DMS79 (cell line): ENCODE data around the gene GATD1.

Experiments
- DNase-seq: peaks from one replicate; lab custom pipeline; 2025; lab: John Stamatoyannopoulos, UW

The GATD1 gene

GRCh38 chr11:778976-779954 is 2.0 kb upstream of the GATD1 start:
- no peak for DNase-seq

- DNase-seq: no peak
Observed at GRCh38 chr11:776561-777287, 563 bp downstream of the GATD1 start.

GRCh38 chr11:776263-776560 is 1.1 kb downstream of the GATD1 start:
- no peak for DNase-seq

- no peak for DNase-seq
Observed at GRCh38 chr11:774873-775592, 2.3 kb downstream of the GATD1 start.

- no peak for DNase-seq
Observed at GRCh38 chr11:773830-774229, 3.5 kb downstream of the GATD1 start.

- DNase-seq: no peak
Observed at GRCh38 chr11:773425-773824, 3.9 kb downstream of the GATD1 start.

GRCh38 chr11:772429-773390 is 4.6 kb downstream of the GATD1 start:
- DNase-seq: no peak

GRCh38 chr11:771617-772204 is 5.6 kb downstream of the GATD1 start:
- DNase-seq: no peak

GRCh38 chr11:770642-771616 is 6.4 kb downstream of the GATD1 start:
- no peak for DNase-seq

GRCh38 chr11:769887-770641 is 7.2 kb downstream of the GATD1 start:
- DNase-seq: no peak

- no peak for DNase-seq
Observed at GRCh38 chr11:767238-767637, 10.0 kb downstream of the GATD1 start.

GRCh38 chr11:766936-767210 is 10.4 kb downstream of the GATD1 start:
- no peak for DNase-seq

- no peak for DNase-seq
Observed at GRCh38 chr11:766106-766935, 11.0 kb downstream of the GATD1 start.

- DNase-seq: no peak
Observed at GRCh38 chr11:765802-766091, 11.5 kb downstream of the GATD1 start.

- no peak for DNase-seq
Observed at GRCh38 chr11:765025-765801, 12.1 kb downstream of the GATD1 start.

- DNase-seq: no peak
Observed at GRCh38 chr11:764322-765024, 12.8 kb downstream of the GATD1 start.
